OCI-LY1 (cell line): ENCODE measurements around the gene CMTM2.

Experiments used
- H2AFZ ChIP-seq: fragments of 200-600 bp; sonication (generic), shearing (Covaris generic); 2 replicates; pipeline ENCODE4 v1.6.0; 2014; ENCODE audit warnings: antibody characterized with exemption, mild to moderate bottlenecking, low read length
- H3F3A ChIP-seq: fragments of 200-600 bp; sonication (generic), shearing (Covaris generic); 2 replicates; pipeline ENCODE4 v1.6.0; 2014; ENCODE audit warnings: mild to moderate bottlenecking, antibody characterized with exemption, low read length, moderate library complexity; ENCODE audit not compliant: insufficient read depth
- H3K27ac ChIP-seq: fragments of 200-600 bp; sonication (generic); 2 replicates; pipeline ENCODE4 v1.5.1; 2014; ENCODE audit warnings: low read length, mixed run types, mild to moderate bottlenecking, low read depth; ENCODE audit not compliant: poor library complexity, severe bottlenecking
- H3K27me3 ChIP-seq: fragments of 200-600 bp; sonication (generic); 2 replicates; pipeline ENCODE4 v1.6.0; 2014; ENCODE audit warnings: antibody characterized with exemption, mild to moderate bottlenecking, low read length, moderate library complexity; ENCODE audit not compliant: insufficient read depth
- H3K36me3 ChIP-seq: fragments of 200-600 bp; sonication (generic); 2 replicates; pipeline ENCODE4 v1.6.1; 2014; ENCODE audit warnings: mild to moderate bottlenecking, antibody characterized with exemption, low read length, moderate library complexity, mixed read lengths; ENCODE audit not compliant: insufficient read depth
- H3K4me1 ChIP-seq: fragments of 200-600 bp; sonication (generic); 2 replicates; pipeline ENCODE4 v1.5.1; 2014; ENCODE audit warnings: mild to moderate bottlenecking, low read length, moderate library complexity; ENCODE audit not compliant: insufficient read depth, severe bottlenecking
- H3K4me2 ChIP-seq: fragments of 200-600 bp; sonication (generic), shearing (Covaris generic); 2 replicates; pipeline ENCODE4 v1.6.1; 2014; ENCODE audit warnings: low read length
- H3K4me3 ChIP-seq: fragments of 200-600 bp; sonication (generic); 2 replicates; pipeline ENCODE4 v1.5.1; 2014; ENCODE audit warnings: low read length, low read depth, mild to moderate bottlenecking, mixed read lengths; ENCODE audit not compliant: poor library complexity, severe bottlenecking
- H3K79me2 ChIP-seq: fragments of 200-600 bp; shearing (Covaris generic); 2 replicates; pipeline ENCODE4 v1.6.1; 2016; ENCODE audit warnings: mixed run types, low read length, mixed read lengths; ENCODE audit not compliant: insufficient read depth
- H3K9ac ChIP-seq: fragments of 200-600 bp; sonication (generic), shearing (Covaris generic); 2 replicates; pipeline ENCODE4 v1.6.1; 2014; ENCODE audit warnings: mild to moderate bottlenecking, low read length, mixed read lengths
- H3K9me2 ChIP-seq: fragments of 200-600 bp; sonication (generic), shearing (Covaris generic); 2 replicates; pipeline ENCODE4 v1.6.1; 2014; ENCODE audit warnings: low read depth, mild to moderate bottlenecking, low read length, mixed read lengths
- H3K9me3 ChIP-seq: fragments of 200-600 bp; shearing (Covaris generic); 2 replicates; pipeline ENCODE4 v1.6.1; 2014; ENCODE audit warnings: low read length, mixed read lengths
- H4K20me1 ChIP-seq: fragments of 200-600 bp; sonication (generic), shearing (Covaris generic); 2 replicates; pipeline ENCODE4 v1.6.0; 2016; ENCODE audit warnings: mild to moderate bottlenecking, low read length; ENCODE audit not compliant: insufficient read depth
- CTCF ChIP-seq: fragments of 200-600 bp; sonication (generic), shearing (Covaris generic); IDR thresholded peaks from 2 replicates; pipeline ENCODE4 v1.5.1; 2017; ENCODE audit warnings: mild to moderate bottlenecking, antibody characterized with exemption, low read length, moderate library complexity, mixed read lengths
- EZH2 ChIP-seq: fragments of 200-600 bp; sonication (generic), shearing (Covaris generic); IDR thresholded peaks from 2 replicates; pipeline ENCODE4 v1.8.0; 2017; ENCODE audit warnings: borderline replicate concordance, mixed run types, mild to moderate bottlenecking, antibody characterized with exemption, low read length, moderate library complexity, mixed read lengths

CMTM2 gene

GRCh38 chr16:66548068-66548467 is 31.2 kb upstream of the CMTM2 start:
- Histone ChIP-seq H3K4me1 (peaks cover 70% of the 10 kb centered on the region), H3F3A (no peaks in the 10 kb centered on the region; the same call in 1 of the 2 replicates), H3K4me3 (no peak overlapping the region), H3K9me2 (no peaks in the 10 kb centered on the region), H3K4me2 (no peak overlapping the region), H4K20me1 (no peaks in the 10 kb centered on the region), H3K9ac (no peak overlapping the region), H3K27ac (peak overlapping the region; percentile 85), H3K79me2 (peaks cover 3% of the 10 kb centered on the region; the same call in 1 of the 2 replicates), H3K9me3 (no peaks in the 10 kb centered on the region), H2AFZ (no peak overlapping the region), H3K36me3 (no peaks in the 10 kb centered on the region), H3K27me3 (no peaks in the 10 kb centered on the region)
- TF ChIP-seq CTCF (no peak), EZH2 (no peak)

- Histone ChIP-seq H3F3A (no peaks in the 10 kb centered on the region; the same call in 1 of the 2 replicates), H3K9me3 (no peaks in the 10 kb centered on the region), H3K36me3 (no peaks in the 10 kb centered on the region), H3K27ac (peak overlapping the region; percentile 85), H3K27me3 (no peaks in the 10 kb centered on the region), H4K20me1 (no peaks in the 10 kb centered on the region), H2AFZ (no peak overlapping the region), H3K9me2 (no peaks in the 10 kb centered on the region), H3K4me1 (peaks cover 77% of the 10 kb centered on the region), H3K79me2 (peaks cover 11% of the 10 kb centered on the region), H3K4me2 (peak overlapping the region; percentile 64), H3K9ac (peak overlapping the region; percentile 58; the same call in 1 of the 2 replicates), H3K4me3 (peak overlapping the region; percentile 53)
- TF ChIP-seq EZH2: no peak
- no peak for TF ChIP-seq CTCF
These were observed 30.4 kb upstream of the CMTM2 start for GRCh38 chr16:66548868-66549267.

GRCh38 chr16:66549284-66550131 is 29.8 kb upstream of the CMTM2 start, which contains the start of gene TK2:
Gene TK2 (minus strand): TSS chr16:66550122. CDS start chr16:66550061, 61 bp downstream.
- Histone ChIP-seq H3K27ac (peak within 1 kb of the TSS; percentile 85), H3K4me3 (peak within 1 kb of the TSS; percentile 53), H3K36me3 (no peaks in the 10 kb centered on the region), H3K4me1 (peaks cover 77% of the 10 kb centered on the region), H3K79me2 (peaks cover 17% of the 10 kb centered on the region), H3K9ac (peak within 1 kb of the TSS; percentile 58), H3K4me2 (peak within 1 kb of the TSS; percentile 64), H4K20me1 (no peaks in the 10 kb centered on the region), H3K9me2 (no peaks in the 10 kb centered on the region), H2AFZ (no peak within 1 kb of the TSS), H3K9me3 (no peaks in the 10 kb centered on the region), H3K27me3 (no peaks in the 10 kb centered on the region), H3F3A (no peaks in the 10 kb centered on the region; the same call in 1 of the 2 replicates)
- TF ChIP-seq EZH2: no peak
- TF ChIP-seq CTCF: peak; percentile 32; the same call in 1 of the 2 replicates
